ENCODE measurements around the gene RUFY1.

The RUFY1 gene

DNA sequence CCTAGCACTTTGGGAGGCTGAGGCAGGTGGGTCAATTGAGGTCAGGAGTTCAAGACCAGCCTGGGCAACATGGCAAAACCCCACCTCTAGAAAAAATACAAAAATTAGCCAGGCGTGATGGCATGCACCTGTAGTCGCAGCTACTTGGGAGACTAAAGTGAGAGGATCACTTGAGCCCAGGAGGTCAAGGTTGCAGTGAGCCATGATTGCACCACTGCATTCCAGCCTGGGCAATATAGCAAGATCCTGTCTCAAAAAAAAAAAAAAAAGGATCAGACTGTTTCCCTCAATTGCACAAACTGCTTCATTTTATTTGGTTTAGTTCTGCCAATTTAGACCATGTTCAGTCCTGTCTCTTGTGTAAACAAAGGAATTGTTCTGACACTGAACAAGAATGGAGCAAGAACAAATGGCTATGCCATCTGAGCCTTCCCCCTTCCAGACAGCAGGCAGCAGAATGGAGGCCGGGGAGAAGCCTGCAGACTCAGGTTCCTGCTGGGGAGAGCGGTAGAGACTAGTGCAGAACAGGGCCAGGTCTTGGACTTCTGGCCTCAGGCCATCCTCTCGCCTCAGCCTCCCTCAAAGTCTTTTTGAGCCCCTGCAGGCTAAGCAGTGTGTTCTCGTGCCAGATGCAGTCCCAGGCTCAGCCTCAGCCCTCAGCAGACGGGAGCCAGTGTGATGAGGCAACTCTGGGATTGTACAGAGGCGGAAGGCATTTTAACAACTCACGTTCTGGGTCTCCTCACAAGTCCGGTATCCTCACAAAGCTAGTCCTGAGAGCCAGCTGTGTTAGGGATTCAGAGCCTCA, 54.9 kb downstream of the RUFY1 start:
- Mint-ChIP-seq H3K27me3 (ENCODE audit: low read depth) (no peaks in the 10 kb centered on the region), H3K9me3 (no peaks in the 10 kb centered on the region), H3K4me3 (no peak overlapping the region), H3K36me3 (ENCODE audit: low read depth) (peaks cover 23% of the 10 kb centered on the region), H3K4me1 (ENCODE audit: low read depth) (peaks cover 20% of the 10 kb centered on the region), H3K27ac (peak overlapping the region; percentile 44)

DNA sequence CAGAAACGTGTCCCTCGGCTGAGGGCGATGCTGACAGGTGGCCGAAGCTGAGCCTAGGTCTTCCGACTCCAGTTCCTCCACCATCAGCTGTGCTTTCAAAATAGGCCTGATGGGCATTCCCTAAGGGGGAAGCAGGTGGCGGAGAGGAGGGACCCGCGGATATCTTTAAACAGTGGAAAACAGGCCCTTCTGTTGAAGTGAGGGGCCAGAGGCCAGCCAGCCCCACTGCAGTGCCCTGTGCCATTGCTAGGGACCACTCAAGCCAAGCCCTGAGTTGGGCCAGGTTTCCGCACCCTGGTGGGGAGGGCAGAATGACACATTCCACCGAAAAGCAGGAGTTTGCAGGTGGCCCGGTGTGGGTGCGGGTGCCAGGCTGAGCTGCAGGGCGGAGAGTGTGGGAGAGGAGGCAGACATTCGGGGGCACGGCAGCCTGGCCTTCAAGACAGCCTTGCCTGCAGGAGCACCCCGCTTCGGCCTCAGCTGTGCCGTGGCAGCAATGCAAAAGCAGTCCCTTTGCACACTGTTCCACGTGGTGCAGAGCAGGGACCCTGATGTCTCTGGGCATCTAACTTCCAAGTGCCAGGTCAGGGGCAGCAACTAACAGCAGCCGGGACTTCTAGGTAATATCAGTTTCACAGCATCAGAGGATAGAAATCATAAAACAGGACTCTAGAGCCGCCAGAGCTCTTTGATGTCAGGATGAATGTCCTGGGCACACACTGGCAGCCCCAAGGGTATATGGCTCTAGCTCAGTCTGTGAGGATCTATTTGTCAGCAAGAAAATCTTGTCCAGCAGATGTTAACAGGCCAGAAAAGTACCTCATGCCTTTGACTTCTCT, 55.9 kb downstream of the RUFY1 start:
- Mint-ChIP-seq H3K27me3 (ENCODE audit: low read depth) (no peaks in the 10 kb centered on the region), H3K4me3 (no peak overlapping the region), H3K36me3 (ENCODE audit: low read depth) (peaks cover 33% of the 10 kb centered on the region), H3K4me1 (ENCODE audit: low read depth) (peaks cover 28% of the 10 kb centered on the region), H3K27ac (peak overlapping the region; percentile 36), H3K9me3 (no peaks in the 10 kb centered on the region)

DNA sequence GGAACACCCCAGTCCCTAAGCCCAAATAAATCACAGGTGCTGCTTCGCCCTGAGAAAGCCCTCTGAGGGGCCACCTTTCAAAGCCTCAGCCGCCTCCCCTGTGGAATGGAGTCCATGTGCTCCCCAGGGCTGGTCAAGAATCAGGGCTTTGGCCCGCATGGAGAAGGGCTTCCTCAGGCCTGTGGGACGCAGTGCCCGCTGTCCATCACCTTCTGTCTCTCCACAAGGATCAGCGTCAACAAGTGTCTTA, 56.5 kb downstream of the RUFY1 start:
- H3K4me3 Mint-ChIP-seq, result no peak overlapping the region
- peaks cover 36% of the 10 kb centered on the region for H3K36me3 Mint-ChIP-seq (ENCODE audit: low read depth)
- H3K9me3 Mint-ChIP-seq, result no peaks in the 10 kb centered on the region
- peaks cover 31% of the 10 kb centered on the region for H3K4me1 Mint-ChIP-seq (ENCODE audit: low read depth)
- peak overlapping the region; percentile 36 for H3K27ac Mint-ChIP-seq
- no peaks in the 10 kb centered on the region for H3K27me3 Mint-ChIP-seq (ENCODE audit: low read depth)

DNA sequence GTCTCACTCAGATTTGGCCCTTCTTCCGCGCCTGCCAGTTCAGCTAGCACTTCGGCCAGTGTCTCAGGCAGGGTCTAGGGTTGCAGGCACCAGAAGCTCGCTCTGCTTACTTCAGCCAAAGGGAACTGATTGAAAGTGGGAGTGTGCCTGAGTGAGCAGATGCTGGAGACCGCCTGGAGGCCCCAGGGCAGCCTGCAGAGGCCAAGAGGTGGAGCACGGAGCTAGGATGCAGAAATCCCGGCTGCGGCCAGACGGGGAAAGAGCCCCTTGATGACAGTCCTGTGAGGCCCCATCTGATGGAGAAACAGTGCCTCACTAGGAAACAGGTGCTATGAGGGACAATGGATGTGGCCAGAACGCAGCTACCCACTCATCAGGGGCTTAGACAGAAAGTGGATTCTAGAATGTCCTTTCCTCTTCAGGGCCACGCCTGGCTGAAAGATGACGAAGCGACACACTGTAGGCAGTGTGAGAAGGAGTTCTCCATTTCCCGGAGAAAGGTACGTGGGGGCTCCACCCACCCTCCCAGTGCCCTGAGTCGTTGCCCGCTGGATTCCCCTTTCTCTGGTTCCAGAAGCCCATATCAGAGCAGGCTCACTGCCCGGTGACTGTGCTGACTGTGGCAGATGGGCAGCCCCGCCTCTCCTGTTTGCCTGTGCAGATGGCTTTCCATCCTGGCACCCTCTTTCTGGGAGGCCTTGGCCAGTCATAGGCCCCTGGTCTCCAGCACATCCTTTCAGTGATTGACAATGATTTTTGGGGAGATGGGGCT, 57.0 kb downstream of the RUFY1 start:
- no peaks in the 10 kb centered on the region for H3K9me3 Mint-ChIP-seq
- H3K27me3 Mint-ChIP-seq (ENCODE audit: low read depth), result no peaks in the 10 kb centered on the region
- H3K27ac Mint-ChIP-seq, result peak overlapping the region; percentile 76
- no peak overlapping the region for H3K4me3 Mint-ChIP-seq
- H3K36me3 Mint-ChIP-seq (ENCODE audit: low read depth), result peaks cover 37% of the 10 kb centered on the region
- peaks cover 33% of the 10 kb centered on the region for H3K4me1 Mint-ChIP-seq (ENCODE audit: low read depth)

DNA sequence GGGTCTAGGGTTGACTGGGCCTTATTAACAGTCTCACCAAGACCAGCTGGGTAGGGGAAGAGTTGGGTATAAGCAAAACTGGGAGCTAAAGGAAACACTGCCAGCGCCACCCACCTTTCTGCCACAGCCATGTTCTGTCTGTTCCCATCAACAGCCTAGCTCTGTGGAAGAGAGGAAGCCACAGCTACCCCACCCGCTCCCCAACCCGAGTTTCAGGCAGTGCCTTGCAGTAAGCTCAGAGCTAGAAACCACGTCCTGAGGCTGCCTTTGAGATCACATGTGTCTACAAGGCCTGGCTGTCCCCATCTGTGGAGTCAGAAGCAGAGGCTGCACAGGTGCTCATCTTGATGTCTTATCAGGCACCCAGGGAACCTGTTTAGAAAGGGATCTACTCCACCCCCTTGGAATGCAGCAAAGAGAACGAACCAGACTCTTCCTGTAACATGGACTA, 57.8 kb downstream of the RUFY1 start:
- Mint-ChIP-seq H3K27ac (peak overlapping the region; percentile 76), H3K4me1 (ENCODE audit: low read depth) (peaks cover 39% of the 10 kb centered on the region), H3K36me3 (ENCODE audit: low read depth) (peaks cover 43% of the 10 kb centered on the region), H3K4me3 (peak overlapping the region; percentile 45), H3K9me3 (no peaks in the 10 kb centered on the region), H3K27me3 (ENCODE audit: low read depth) (no peaks in the 10 kb centered on the region)

DNA sequence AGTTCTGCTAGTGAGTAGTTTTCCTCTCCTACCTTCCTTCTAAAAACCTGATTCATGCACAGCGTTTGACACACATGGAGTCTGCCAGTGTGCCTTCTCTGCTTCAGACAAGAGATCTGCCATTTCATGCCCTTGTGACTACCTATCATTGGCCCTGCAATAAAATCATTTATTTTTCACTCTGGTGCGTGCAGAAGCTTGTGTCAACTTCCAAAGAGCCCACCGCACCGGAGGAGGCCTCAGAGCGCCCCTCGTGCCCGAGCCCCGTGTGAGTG, 59.4 kb downstream of the RUFY1 start:
- peak overlapping the region; percentile 8 for H3K27ac Mint-ChIP-seq
- peaks cover 45% of the 10 kb centered on the region for H3K4me1 Mint-ChIP-seq (ENCODE audit: low read depth)
- H3K4me3 Mint-ChIP-seq, result peak overlapping the region; percentile 2
- H3K9me3 Mint-ChIP-seq, result no peaks in the 10 kb centered on the region
- peaks cover 57% of the 10 kb centered on the region for H3K36me3 Mint-ChIP-seq (ENCODE audit: low read depth)
- H3K27me3 Mint-ChIP-seq (ENCODE audit: low read depth), result no peaks in the 10 kb centered on the region

DNA sequence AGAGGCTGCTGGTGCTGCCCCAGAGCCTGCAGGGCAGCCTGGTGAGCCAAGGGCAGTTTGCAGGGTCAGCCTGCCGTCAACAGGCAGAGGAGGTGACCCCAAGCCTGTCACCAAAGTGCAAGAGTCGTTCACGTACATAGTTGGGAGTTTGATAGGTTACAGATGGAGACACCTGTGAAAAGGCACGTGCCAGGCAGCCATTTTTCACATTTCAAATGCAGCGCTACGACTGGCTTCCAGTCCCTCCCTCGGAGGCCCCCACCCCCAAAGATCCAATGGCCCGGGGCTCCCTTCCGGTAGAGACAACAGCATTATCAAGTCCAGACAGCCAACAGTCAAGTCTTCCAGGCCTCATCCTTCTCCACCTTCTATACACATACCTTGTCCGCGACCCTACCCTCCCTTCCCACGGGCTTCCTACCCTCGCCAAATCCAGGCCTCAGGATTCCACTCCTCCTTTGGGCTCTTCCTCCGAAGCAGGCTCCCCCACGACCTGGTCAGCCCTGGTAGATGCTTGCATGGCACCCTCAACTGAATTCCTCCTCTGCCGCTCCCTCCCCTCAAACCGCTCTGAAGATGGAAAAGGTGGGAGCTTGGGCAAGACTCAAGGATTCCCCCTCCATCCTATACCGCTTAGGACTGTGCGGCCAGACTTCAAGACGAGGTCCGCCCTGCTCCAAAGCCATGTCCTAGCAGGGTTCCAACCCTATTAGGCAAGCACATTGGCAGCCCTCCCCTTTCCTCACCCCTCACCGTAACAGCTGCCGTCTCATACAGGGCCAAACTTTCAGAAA, 60.0 kb downstream of the RUFY1 start:
- Mint-ChIP-seq H3K36me3 (ENCODE audit: low read depth) (peaks cover 60% of the 10 kb centered on the region), H3K9me3 (no peaks in the 10 kb centered on the region)

DNA sequence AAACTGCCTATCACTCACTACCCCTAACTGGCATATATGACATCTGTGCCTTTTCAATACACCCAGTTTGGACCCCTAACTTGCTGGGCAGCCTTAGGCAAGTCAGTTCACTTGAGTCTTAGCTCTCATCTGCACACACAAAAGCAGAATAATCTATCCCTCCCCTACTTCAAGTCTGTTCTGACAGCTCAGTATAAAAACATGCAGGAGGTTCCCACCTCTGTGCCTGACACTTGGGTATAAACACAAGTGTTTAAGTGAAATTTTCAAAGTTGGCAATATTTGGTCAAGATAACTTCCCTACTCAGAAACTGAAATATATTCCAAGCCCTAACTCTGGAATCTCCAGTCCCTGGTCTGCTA, 60.5 kb downstream of the RUFY1 start:
- no peak overlapping the region for H3K27ac Mint-ChIP-seq
- peaks cover 60% of the 10 kb centered on the region for H3K36me3 Mint-ChIP-seq (ENCODE audit: low read depth)
- H3K9me3 Mint-ChIP-seq, result no peaks in the 10 kb centered on the region

More for the DNA sequence above, 60.0 kb downstream of the RUFY1 start:
- H3K27ac Mint-ChIP-seq, result peak overlapping the region; percentile 26
- no peaks in the 10 kb centered on the region for H3K27me3 Mint-ChIP-seq (ENCODE audit: low read depth)
- no peak overlapping the region for H3K4me3 Mint-ChIP-seq
- H3K4me1 Mint-ChIP-seq (ENCODE audit: low read depth), result peaks cover 45% of the 10 kb centered on the region

DNA sequence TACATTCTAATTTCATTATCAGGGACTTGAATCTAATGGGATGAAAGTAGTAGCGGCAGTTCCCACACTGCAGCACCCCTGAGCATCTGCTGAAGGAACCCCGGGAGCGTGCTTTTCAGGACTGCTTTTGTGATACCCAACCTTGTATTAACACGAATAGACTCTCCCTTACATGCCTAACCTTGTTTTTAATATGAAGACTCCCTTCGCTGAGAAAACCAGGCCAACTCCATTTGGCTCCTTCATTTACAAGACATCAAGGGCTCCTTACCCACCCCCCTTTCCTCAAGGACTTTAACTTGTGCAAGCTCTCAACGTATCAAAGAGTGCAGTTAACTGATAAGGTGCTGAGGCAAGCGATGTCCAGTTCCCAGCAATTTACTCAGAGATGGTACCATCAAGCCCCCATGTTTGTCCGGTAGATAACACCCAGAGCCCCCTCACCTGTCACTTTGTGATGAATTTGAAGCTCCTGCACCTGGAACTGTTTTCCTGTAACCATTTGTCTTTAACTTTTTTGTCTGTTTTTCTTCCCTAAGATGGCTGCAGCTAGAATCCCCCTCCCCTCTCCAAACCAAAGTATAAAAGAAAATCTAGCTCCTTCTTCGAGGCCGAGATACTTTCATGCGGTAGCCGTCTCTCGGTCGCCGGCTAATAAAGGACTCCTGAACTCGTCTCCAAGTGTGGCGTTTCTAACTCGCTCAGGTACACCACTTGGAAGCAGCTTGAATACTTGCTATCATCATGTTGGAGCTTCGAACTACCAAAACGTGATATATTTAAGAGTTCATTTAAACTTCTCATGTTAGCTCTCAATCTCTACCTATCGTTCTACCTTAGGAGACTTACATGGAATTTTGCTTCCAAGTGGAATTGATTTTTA, 62.5 kb downstream of the RUFY1 start:
- Mint-ChIP-seq H3K36me3 (ENCODE audit: low read depth) (peaks cover 74% of the 10 kb centered on the region), H3K27ac (peak overlapping the region; percentile 39), H3K4me3 (no peak overlapping the region), H3K27me3 (ENCODE audit: low read depth) (no peaks in the 10 kb centered on the region), H3K9me3 (no peaks in the 10 kb centered on the region), H3K4me1 (ENCODE audit: low read depth) (peaks cover 58% of the 10 kb centered on the region)

More for the DNA sequence above, 60.5 kb downstream of the RUFY1 start:
- peaks cover 49% of the 10 kb centered on the region for H3K4me1 Mint-ChIP-seq (ENCODE audit: low read depth)
- H3K4me3 Mint-ChIP-seq, result no peak overlapping the region
- H3K27me3 Mint-ChIP-seq (ENCODE audit: low read depth), result no peaks in the 10 kb centered on the region

DNA sequence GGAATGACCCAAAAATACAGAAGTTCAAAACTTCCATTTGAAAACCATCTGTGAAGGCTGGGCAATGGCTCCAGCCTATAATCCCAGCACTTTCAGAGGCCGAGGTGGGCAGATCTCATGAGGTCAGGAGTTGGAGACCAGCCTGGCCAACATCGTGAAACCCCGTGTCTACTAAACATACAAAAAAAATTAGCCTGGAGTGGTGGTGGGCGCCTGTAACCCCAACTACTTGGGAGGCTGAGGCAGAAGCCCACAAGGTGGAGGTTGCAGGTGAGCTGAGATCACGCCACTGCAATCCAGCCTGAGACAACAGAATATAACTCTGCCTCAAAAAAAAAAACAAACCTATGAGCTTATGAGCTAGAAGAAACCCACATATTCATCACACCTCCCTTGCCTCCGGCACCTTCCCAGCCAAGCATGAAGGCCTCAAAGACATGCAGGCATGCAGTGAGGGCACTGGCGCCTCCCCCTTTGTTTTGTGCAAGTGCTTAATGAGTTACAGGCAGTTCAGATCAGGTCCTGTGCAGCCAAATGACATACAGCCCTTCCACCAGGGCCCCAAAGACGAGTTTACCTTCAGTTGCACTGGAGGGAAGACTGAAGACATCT, 63.2 kb downstream of the RUFY1 start:
- H3K4me3 Mint-ChIP-seq, result no peak overlapping the region
- H3K27ac Mint-ChIP-seq, result peak overlapping the region; percentile 39
- no peaks in the 10 kb centered on the region for H3K27me3 Mint-ChIP-seq (ENCODE audit: low read depth)
- H3K36me3 Mint-ChIP-seq (ENCODE audit: low read depth), result peaks cover 75% of the 10 kb centered on the region
- H3K4me1 Mint-ChIP-seq (ENCODE audit: low read depth), result peaks cover 57% of the 10 kb centered on the region
- H3K9me3 Mint-ChIP-seq, result no peaks in the 10 kb centered on the region

DNA sequence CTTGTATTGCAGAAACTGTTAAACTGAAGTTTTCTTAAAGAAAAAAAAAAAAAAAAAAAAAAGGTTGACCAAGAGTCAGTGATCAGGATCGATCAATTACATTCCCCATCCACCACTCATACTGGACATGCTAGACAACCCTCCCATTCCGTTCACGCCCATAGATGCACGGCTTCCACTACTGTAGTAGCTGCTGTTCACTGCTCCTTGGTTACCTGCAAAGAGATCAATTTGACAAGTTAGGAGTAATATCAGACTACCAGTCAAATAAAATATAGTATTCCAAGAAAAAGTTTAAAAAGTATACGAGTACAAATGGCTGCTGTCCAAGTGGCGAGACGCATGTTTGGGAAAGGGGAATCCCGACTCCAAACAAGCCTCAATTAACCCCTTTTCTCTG, 64.4 kb downstream of the RUFY1 start:
- Mint-ChIP-seq H3K27ac (peak overlapping the region; percentile 7), H3K4me1 (ENCODE audit: low read depth) (peaks cover 57% of the 10 kb centered on the region), H3K36me3 (ENCODE audit: low read depth) (peaks cover 75% of the 10 kb centered on the region), H3K9me3 (no peaks in the 10 kb centered on the region), H3K27me3 (ENCODE audit: low read depth) (no peaks in the 10 kb centered on the region), H3K4me3 (no peak overlapping the region)

DNA sequence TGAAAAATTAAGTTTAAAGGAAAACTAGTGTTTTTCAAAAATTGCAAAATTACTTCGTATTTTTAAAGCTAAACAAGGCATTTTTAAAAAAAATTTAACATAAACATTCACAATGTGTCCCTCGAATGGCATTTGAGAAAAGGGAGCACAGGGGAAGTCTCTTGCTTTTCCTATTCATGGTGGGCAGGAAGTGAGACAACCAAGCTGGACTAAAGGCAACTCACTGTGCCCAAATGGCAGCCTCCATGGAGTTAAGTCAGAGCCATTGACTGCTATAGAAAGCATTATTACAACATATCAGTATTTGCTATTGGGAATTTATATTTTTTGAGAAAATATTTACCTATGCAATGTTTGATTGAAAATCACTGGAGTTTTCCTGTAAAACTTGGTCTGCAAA, 64.8 kb downstream of the RUFY1 start:
- H3K4me3 Mint-ChIP-seq, result no peak overlapping the region
- no peak overlapping the region for H3K27ac Mint-ChIP-seq
- H3K4me1 Mint-ChIP-seq (ENCODE audit: low read depth), result peaks cover 58% of the 10 kb centered on the region
- H3K36me3 Mint-ChIP-seq (ENCODE audit: low read depth), result peaks cover 75% of the 10 kb centered on the region
- H3K9me3 Mint-ChIP-seq, result no peaks in the 10 kb centered on the region
- H3K27me3 Mint-ChIP-seq (ENCODE audit: low read depth), result no peaks in the 10 kb centered on the region

DNA sequence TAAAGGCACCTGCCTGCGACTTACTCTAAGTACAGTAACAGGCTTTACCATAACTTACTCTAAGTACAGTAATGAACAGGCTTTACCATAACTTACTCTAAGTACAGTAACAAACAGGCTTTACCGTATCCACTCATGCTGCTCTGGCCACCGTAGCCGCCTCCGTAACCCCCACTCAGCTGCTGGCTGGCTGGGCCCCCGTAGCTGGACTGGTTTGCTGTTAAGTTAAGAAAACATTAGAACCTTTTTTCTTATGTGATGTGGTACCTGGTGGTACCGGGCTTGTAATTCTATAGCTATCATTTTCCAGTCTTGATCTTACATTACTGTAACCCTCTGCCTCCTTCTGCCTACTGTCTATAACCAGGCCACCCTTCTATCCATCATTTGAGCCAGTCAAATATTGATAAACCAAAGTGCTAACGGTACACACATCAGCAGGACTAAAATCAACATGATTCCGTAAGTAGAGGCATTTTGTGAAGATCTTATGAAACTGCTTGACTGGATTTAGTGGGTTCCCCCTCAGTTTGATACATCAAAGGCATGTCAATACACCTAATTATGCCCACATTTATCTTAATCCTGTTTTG, 65.7 kb downstream of the RUFY1 start:
- H3K9me3 Mint-ChIP-seq, result no peaks in the 10 kb centered on the region
- H3K27ac Mint-ChIP-seq, result peak overlapping the region; percentile 46
- peaks cover 76% of the 10 kb centered on the region for H3K36me3 Mint-ChIP-seq (ENCODE audit: low read depth)
- no peaks in the 10 kb centered on the region for H3K27me3 Mint-ChIP-seq (ENCODE audit: low read depth)
- peaks cover 59% of the 10 kb centered on the region for H3K4me1 Mint-ChIP-seq (ENCODE audit: low read depth)
- H3K4me3 Mint-ChIP-seq, result no peak overlapping the region

All from T-helper 1 cell treated with Interleukin-12 subunit alpha and Interleukin-12 subunit beta and Interleukin-4 antibody, amounts not matched to agents 30 μg/mL and 1 μg/mL, for 36 hours (primary cell).